Uterus (tissue), 4 donors: ENCODE measurements around the gene SCLT1. TPM values are rescaled to one million over a fixed set of nuclear protein-coding genes. Genes with fewer than 3 reads are reported as not detected.

Experiments used
- DNase-seq, 2 donors: peaks; one replicate each; pipeline ENCODE4 v3.0.0-alpha.2; 2019 to 2020
- H3K27ac ChIP-seq, 2 donors: fragments of 200-600 bp; sonication (generic); 1 replicate in 1 of 2; 2 replicates in 1 of 2; pipeline ENCODE4 v1.5.1; 2016 to 2018
- H3K27me3 ChIP-seq, 2 donors: fragments of 200-600 bp; sonication (generic); one replicate each; pipeline ENCODE4 v1.5.1; 2018 to 2019; ENCODE audit warnings: control low read depth in 1 of 2
- H3K36me3 ChIP-seq, 2 donors: fragments of 200-600 bp; sonication (generic); one replicate each; pipeline ENCODE4 v1.5.1; 2019; ENCODE audit warnings: control low read depth in 1 of 2
- H3K4me1 ChIP-seq, 2 donors: fragments of 200-600 bp; sonication (generic); one replicate each; pipeline ENCODE4 v1.5.1; 2018 to 2019; ENCODE audit warnings: control low read depth in 1 of 2
- H3K4me3 ChIP-seq, 2 donors: fragments of 200-600 bp; sonication (generic); 1 replicate in 1 of 2; 2 replicates in 1 of 2; pipeline ENCODE4 v1.5.1; 2018 to 2019; ENCODE audit warnings: mild to moderate bottlenecking in 1 of 2
- H3K9me3 ChIP-seq, 2 donors: fragments of 200-600 bp; sonication (generic); one replicate each; pipeline ENCODE4 v1.5.1; 2019; ENCODE audit warnings: control low read depth in 1 of 2
- POLR2A ChIP-seq, 2 donors: fragments of 450-650 bp; IDR thresholded peaks; one replicate each; pipeline ENCODE4 v1.6.1; 2016; ENCODE audit warnings: antibody characterized with exemption in 2 of 2, mild to moderate bottlenecking in 1 of 2, moderate library complexity in 1 of 2
- intact Hi-C: fragments of 100-400 bp; cut with DNase I; formaldehyde crosslinking; loops from one replicate; pipeline ENCODE4 v1.15.1; 2023; ENCODE audit warnings: low total_unique reads
- total RNA-seq, 4 donors: library from RNA; depleted of rRNA in 3 of 4; stranded (reverse); fragments of >200 nt in 3 of 4; gene quantifications; one replicate each; pipeline versions ENCODE4 v1.1.0 to v1.2.4, GENCODE V29; 2014 to 2023
- TF ChIP-seq, protein P1 (sequence below), 4 experiments: fragments of 200-600 bp in 2 of 4; fragments of 450-650 bp in 2 of 4; sonication (generic) in 2 of 4; IDR thresholded peaks; one replicate each; pipeline ENCODE4 v1.5.1; 2016 to 2019; ENCODE audit warnings: antibody characterized with exemption in 4 of 4, mild to moderate bottlenecking in 2 of 4, moderate library complexity in 1 of 4
- donor health status: DM: yes; HTN: yes; CAD: no.

SCLT1 gene
- total RNA-seq, 4 donors from 2014 or later, result 7.2 to 47.5 (median 30.6) TPM

DNA sequence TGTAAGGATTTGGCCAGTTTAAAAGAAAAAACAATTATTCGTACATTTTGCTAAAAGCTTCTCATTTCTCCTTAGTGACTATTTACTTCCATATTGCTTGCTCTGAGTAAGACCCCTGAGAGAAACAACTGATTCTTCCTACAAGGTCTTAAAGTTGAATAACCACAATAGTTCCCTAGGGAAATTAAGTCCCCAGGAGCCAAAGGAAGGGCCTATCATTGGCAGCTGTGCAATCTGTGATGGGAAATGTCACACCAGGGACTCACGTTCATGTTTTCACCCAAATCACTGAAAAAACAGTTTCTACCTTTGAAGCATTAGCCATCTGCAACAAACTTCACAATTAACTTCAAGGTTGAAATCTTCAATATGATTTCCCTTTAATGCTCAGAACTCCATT, 217.1 kb downstream of the SCLT1 start:
- Histone ChIP-seq H3K9me3 (no peaks in the 10 kb centered on the region), H3K4me3 (no peak overlapping the region), H3K4me1 (no peaks in the 10 kb centered on the region), H3K27me3 (no peaks in the 10 kb centered on the region), H3K36me3 (no peaks in the 10 kb centered on the region), H3K27ac (no peak overlapping the region)
- intact Hi-C loops, result no loop called here
- TF ChIP-seq, protein P1, sequence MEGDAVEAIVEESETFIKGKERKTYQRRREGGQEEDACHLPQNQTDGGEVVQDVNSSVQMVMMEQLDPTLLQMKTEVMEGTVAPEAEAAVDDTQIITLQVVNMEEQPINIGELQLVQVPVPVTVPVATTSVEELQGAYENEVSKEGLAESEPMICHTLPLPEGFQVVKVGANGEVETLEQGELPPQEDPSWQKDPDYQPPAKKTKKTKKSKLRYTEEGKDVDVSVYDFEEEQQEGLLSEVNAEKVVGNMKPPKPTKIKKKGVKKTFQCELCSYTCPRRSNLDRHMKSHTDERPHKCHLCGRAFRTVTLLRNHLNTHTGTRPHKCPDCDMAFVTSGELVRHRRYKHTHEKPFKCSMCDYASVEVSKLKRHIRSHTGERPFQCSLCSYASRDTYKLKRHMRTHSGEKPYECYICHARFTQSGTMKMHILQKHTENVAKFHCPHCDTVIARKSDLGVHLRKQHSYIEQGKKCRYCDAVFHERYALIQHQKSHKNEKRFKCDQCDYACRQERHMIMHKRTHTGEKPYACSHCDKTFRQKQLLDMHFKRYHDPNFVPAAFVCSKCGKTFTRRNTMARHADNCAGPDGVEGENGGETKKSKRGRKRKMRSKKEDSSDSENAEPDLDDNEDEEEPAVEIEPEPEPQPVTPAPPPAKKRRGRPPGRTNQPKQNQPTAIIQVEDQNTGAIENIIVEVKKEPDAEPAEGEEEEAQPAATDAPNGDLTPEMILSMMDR (IDR thresholded peaks at IDR 0.05), result no peak
- no peak for TF ChIP-seq POLR2A (IDR thresholded peaks at IDR 0.05)
- no peak for DNase-seq

DNA sequence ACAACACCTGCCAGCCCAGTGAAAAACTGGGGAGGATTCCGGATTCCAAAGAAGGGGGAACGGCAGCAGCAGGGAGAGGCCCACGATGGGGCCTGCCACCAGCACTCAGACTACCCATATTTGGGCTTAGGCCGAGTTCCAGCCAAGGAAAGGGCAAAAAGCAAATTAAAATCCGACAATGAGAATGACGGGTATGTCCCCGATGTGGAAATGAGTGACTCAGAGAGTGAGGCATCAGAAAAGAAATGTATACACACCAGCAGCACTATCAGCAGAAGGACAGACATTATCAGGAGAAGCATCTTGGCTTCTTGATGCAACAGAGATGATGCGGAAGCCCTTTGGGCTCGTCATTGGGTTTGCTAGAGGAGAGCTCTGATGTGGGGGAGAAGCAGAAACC, 221.4 kb downstream of the SCLT1 start:
- Histone ChIP-seq H3K27ac (peak overlapping the region in 1 of 2 donors; percentile 19), H3K9me3 (no peaks in the 10 kb centered on the region), H3K36me3 (no peaks in the 10 kb centered on the region), H3K27me3 (no peaks in the 10 kb centered on the region), H3K4me3 (no peak overlapping the region), H3K4me1 (no peaks in the 10 kb centered on the region)
- DNase-seq, result no peak
- intact Hi-C loops, result no loop called here
- TF ChIP-seq, protein P1 (IDR thresholded peaks at IDR 0.05), result no peak

DNA sequence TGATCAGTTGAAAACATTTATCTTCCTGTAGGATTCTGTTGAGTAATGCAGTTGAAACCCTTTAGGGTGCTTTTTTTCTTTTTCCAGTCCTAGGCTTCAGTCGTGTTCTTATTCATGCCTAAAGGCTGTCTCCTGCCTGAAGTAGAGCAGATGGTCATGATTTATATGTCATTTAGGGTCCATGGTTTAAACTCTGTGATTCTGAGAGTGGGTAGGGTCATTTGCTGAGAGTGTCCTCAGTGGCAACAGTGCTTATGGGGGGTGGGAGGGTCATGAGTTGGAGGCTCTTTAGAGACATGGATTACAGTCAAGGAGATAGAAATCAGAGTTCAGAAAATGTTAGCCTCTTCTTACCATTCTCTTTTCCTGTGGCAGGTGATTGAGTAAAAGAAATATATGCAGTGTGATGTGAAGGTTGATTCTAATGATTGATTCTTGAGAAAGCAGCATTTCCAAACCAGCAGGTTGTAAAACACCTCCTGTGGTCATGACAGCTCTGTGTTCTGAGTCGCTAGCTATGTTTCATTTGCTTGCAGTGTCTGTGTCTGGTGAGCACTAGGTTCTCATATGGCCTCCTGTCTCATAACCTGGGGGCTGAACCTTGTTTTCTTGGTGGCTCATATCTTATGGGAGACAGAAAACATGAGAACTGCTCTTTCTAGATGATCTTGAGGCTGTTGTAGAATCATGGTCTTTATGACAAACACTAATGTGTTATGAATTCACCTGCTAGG, 223.4 kb downstream of the SCLT1 start:
- TF ChIP-seq, protein P1 (IDR thresholded peaks at IDR 0.05), result no peak
- no peak for TF ChIP-seq POLR2A (IDR thresholded peaks at IDR 0.05)
- H3K4me1 ChIP-seq, result no peaks in the 10 kb centered on the region
- no peak overlapping the region for H3K27ac ChIP-seq
- H3K36me3 ChIP-seq, result no peaks in the 10 kb centered on the region
- no peak overlapping the region for H3K4me3 ChIP-seq
- no peaks in the 10 kb centered on the region for H3K27me3 ChIP-seq
- intact Hi-C loops, result loop anchor here (10.0 kb wide), 1 partner anchor 675 kb away; no protein-coding TSS in a partner anchor
- H3K9me3 ChIP-seq, result no peaks in the 10 kb centered on the region
- no peak for DNase-seq

DNA sequence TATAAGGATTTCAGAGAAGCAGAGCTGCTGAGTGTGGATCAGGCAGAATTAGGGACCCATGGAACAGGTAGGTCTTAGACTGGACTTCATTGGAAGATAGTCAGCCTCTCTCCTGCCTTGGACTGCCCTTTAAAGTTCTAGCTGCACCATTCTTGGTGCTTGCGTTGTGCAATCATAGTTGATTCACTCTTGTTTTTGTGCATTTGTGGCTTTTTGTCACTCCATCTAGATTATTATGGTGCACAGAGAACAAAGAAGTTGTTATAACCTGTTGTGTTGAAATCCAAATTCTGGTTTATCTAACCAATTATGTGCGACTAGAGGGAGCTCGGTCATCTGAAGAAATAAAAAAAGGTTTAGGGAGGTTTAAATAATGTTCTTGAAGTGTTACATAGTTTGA, 224.6 kb downstream of the SCLT1 start:
- no peaks in the 10 kb centered on the region for H3K9me3 ChIP-seq
- H3K27ac ChIP-seq, result no peak overlapping the region
- no peak overlapping the region for H3K4me3 ChIP-seq
- no peak for DNase-seq
- H3K27me3 ChIP-seq, result no peaks in the 10 kb centered on the region
- intact Hi-C loops, result loop anchor here (10.0 kb wide), 1 partner anchor 674 kb away; no protein-coding TSS in a partner anchor
- H3K4me1 ChIP-seq, result no peaks in the 10 kb centered on the region
- TF ChIP-seq POLR2A (IDR thresholded peaks at IDR 0.05), result no peak
- TF ChIP-seq, protein P1 (IDR thresholded peaks at IDR 0.05), result no peak
- H3K36me3 ChIP-seq, result no peaks in the 10 kb centered on the region

DNA sequence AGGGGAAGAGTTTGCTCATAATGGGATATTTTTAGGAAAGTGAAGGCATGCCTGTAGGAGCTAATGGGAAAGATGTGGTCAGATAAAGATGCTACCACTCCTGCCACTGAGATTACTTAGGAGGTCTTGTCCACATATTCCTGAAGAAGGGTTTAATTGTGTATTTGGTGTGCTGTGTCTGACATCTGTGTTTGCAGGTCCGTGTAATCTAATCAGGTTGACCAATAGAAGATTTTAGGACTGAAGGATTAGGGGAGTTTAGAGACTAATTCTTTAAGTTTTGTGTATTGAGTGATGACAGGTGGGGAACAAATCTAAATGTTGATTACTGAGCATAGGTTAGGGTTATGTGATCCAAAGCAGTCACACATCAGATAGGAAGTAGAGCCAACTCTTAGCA, 226.6 kb downstream of the SCLT1 start:
- Histone ChIP-seq H3K9me3 (no peaks in the 10 kb centered on the region), H3K27me3 (no peaks in the 10 kb centered on the region), H3K4me3 (no peak overlapping the region), H3K36me3 (no peaks in the 10 kb centered on the region), H3K4me1 (no peaks in the 10 kb centered on the region), H3K27ac (no peak overlapping the region)
- DNase-seq, result no peak
- intact Hi-C loops, result loop anchor here (10.0 kb wide), 1 partner anchor 672 kb away; no protein-coding TSS in a partner anchor
- no peak for TF ChIP-seq POLR2A (IDR thresholded peaks at IDR 0.05)
- TF ChIP-seq, protein P1 (IDR thresholded peaks at IDR 0.05), result no peak
